DMS153 treated with DMSO at 0.1 percent for 48 hours (cell line): Measurements from ENCODE around the gene LIPK.
"Not testable (repeated sequence)": the region's sequence is repeated elsewhere in the genome, so short reads cannot be mapped to it uniquely, and the experiment has no call there.

ENCODE experiments used
- DNase-seq: peaks from one replicate; lab custom pipeline; 2025; ENCODE audit not compliant: unreplicated experiment; lab: John Stamatoyannopoulos, UW

Gene LIPK

GRCh38 chr10:88709361-88709760 lies 3.3 kb downstream of the LIPK start:
- not testable (repeated sequence) for DNase-seq

- DNase-seq: no peak
Measured at GRCh38 chr10:88715517-88715916, 9.5 kb downstream of the LIPK start.

DNA sequence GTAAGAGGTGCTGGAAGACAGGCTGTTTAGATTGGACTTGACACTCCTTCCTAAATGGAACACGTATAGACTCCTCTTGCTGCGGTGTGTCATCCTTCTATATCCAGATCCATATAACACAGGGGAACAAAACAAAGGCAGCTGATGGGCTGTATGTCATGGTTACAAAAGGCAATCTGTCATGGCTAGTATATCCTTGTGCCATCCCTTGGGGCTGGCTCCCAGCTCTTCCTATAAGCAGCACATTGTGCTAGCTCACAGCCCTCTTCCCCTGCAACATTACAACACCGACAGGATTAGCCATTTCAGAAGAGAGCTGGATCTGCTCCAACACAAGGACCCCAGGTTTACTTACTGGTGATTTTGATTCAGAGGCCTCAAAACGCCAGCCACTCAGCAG lies 15.3 kb downstream of the LIPK start:
- no peak for DNase-seq

DNA sequence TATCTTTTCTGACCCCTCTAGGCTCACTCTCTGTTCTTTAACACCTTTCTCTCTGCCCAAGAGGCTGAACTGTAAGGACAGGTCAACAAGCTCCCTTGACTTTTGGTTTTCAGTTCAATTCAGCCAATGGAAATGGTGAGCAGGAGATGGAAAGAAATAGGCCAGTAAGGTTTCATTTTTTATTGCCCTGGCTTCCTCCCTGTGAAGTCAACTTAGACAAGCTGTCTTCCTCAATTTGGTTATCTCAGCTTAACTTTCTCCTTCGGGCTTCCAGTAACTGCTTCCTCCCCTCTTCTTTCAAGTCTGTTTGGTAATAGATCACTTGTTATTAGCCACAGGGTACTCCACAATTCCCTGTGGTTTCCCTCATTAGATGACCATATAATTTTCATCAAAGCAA lies 19.7 kb downstream of the LIPK start:
- DNase-seq: no peak

DNA sequence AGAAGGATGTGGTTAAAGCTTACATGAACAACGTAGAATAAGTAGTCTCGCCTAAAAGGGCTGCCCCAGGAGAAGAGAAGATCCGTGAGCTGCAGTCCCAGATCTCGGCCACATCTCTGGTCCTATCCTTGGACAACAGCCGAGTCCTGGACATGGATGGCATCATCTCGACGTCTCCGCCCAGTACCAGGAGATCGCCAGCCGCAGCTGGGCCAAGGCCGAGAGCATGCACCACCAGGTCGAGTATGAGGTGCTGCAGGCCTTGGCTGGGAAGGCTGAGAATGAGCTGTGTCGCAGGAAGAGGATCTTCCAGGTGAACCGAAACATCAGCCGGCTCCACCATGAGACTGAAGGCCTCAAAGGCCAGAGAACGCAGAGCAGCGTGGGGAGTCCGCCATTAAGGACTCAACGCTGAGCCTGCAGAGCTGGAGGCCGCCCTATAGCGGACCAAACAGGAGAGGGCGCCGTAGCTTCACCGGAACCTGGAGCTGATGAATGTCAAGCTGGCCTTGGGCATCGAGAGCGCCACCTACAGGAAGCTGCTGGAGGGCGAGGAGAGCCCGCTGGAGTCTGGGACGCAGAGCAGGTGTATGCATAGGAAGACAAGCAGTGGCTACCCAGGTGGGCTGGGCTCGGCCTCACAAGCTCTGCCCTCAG lies 22.2 kb downstream of the LIPK start:
- DNase-seq: no peak

DNA sequence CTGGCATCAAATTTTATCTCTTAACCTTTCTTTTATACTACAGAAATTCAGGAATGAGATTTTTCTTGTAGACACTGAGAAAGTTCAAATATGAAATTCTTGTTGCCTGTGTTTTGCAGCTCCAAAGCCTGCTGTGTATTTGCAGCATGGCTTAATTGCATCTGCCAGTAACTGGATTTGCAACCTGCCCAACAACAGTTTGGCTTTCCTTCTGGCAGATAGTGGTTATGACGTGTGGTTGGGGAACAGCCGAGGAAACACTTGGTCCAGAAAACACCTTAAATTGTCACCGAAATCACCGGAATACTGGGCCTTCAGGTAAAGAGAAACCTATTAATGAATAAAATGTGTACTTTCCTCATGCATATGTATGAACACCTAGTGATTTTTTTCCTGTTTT lies 24.8 kb downstream of the LIPK start:
- no peak for DNase-seq

- DNase-seq: no peak
Measured at GRCh38 chr10:88731296-88731695, 25.2 kb downstream of the LIPK start.

DNA sequence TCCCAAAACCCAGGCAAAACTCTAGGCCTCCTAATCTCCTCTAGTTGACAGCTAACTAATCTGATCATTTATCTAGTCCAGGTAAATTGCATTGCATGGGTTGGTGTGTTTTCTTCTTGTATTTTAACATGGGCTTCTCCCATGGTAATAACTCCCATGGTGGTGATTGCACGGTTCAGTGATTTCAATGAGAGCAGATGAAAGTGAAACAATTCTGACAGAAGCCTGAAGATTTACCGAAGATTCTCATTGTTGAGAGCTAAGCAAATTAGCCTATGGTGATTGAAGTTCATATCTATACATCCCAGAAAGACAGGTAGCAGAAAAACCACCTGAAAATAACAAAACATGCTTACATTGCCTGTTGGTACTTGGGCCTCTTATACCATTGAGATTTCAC lies 27.2 kb downstream of the LIPK start:
- DNase-seq: no peak

GRCh38 chr10:88735661-88736060 lies 29.6 kb downstream of the LIPK start:
- DNase-seq: no peak

GRCh38 chr10:88741921-88742320 lies 35.9 kb downstream of the LIPK start:
- not testable (repeated sequence) for DNase-seq

GRCh38 chr10:88742448-88742847 lies 36.4 kb downstream of the LIPK start:
- DNase-seq: no peak

- no peak for DNase-seq
Measured at GRCh38 chr10:88744002-88744401, 38.0 kb downstream of the LIPK start.

- DNase-seq: no peak
Measured at GRCh38 chr10:88745633-88746032, 39.6 kb downstream of the LIPK start.

- DNase-seq: no peak
Measured at GRCh38 chr10:88754287-88754686, 48.2 kb downstream of the LIPK start.

GRCh38 chr10:88755753-88756152 lies 49.7 kb downstream of the LIPK start:
- no peak for DNase-seq

- no peak for DNase-seq
Measured at GRCh38 chr10:88756660-88757059, 50.6 kb downstream of the LIPK start.

GRCh38 chr10:88759366-88760101 lies 53.5 kb downstream of the LIPK start, which contains the start of gene LIPN:
Gene LIPN, plus strand, starts transcription at chr10:88760020. Its CDS starts 1,386 bp downstream, at chr10:88761406.
- DNase-seq: no peak

GRCh38 chr10:88762906-88763305 lies 56.9 kb downstream of the LIPK start:
- no peak for DNase-seq

- DNase-seq: no peak
Measured at GRCh38 chr10:88763441-88763840, 57.4 kb downstream of the LIPK start.

DNA sequence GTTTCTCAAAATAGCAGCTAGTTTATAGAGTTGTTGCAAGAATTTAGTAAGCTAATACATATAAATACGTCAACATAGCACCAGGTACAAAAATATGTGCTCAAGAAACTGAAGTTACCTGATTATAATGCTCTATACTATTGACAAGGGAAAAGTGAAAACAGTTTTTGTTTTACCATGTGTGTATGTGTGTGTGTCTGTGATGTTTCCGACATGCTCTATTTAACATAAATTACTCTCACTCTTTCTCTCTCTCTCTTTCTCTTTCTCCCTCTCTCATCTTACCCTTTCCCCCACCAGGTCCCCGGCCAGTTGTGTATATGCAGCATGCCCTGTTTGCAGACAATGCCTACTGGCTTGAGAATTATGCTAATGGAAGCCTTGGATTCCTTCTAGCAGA lies 58.1 kb downstream of the LIPK start:
- no peak for DNase-seq

- no peak for DNase-seq
Measured at GRCh38 chr10:88765816-88766215, 59.8 kb downstream of the LIPK start.

DNA sequence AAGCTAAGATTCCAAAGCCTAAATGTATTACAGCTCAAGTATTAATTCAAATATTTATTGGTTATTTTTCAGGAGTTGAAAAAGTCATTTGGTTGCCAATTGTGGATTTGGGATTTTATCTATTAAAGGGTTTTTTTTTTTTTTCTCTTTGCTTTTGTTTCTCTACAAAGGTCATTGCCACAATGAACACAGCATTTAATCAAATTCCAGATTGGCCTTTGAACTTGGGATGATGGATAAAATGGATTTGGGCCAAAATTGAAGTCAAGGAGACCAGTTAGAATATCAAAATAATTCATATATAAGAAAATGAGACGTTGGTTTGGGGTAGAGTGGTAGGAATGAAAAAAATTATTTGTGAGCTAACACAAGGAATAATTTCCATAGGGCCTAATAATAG lies 63.3 kb downstream of the LIPK start:
- no peak for DNase-seq

DNA sequence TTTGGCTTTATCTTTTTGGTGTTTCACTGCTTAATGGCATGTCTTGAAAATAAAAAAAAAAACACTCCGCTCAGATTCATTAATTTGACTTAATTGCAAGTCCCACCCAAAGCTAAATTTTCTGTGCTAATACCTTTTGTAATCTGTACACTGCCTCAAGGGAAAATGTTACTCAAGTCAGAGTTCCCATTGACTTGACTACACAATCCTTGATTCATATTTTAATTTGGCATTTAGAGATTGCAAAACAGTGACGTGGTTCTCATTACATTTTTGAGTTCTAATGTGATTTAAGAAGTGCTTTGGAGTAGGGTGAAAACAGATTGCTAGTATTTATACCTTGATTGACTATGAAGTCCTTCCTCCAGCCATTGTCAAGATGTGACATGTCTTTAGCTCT lies 75.2 kb downstream of the LIPK start:
- no peak for DNase-seq
